H1 (cell line): ENCODE measurements around the gene MAIP1. TPM values are rescaled to one million over a fixed set of nuclear protein-coding genes. Genes with fewer than 3 reads are reported as not detected.

Experiments used
- CTCF ChIA-PET: fragments of 300-600 bp; sonication (Branson Sonifier 250); formaldehyde crosslinking; loops from one replicate; lab custom pipeline; 2021; ENCODE audit not compliant: partially characterized antibody; lab: Charles Lee
- POLR2A ChIA-PET: fragments of 300-600 bp; sonication (Branson Sonifier 250); formaldehyde crosslinking; loops from one replicate; lab custom pipeline; 2021; ENCODE audit warnings: inconsistent platforms; ENCODE audit not compliant: partially characterized antibody; lab: Charles Lee
- DNase-seq, 2 experiments: peaks; one replicate each; pipeline versions ENCODE4 v3.0.0 to v3.0.0-alpha.2; 2010 to 2022; ENCODE audit warnings: low spot score in 2 of 2, low read depth in 1 of 2, mixed read lengths in 1 of 2
- FAIRE-seq: peaks from 2 replicates; lab custom pipeline; 2011; peaks lifted over from hg19 to GRCh38; lab: Jason Lieb, UNC
- H2AFZ ChIP-seq: 2 replicates; pipeline ENCODE4 v1.8.1; 2012; ENCODE audit warnings: low read length, inconsistent platforms
- H2AK5ac ChIP-seq: 2 replicates; pipeline ENCODE4 v1.6.1; 2013; ENCODE audit warnings: low read depth, low read length
- H2BK120ac ChIP-seq: replicated peaks from 2 replicates; pipeline ENCODE3; 2013; ENCODE audit warnings: low read depth, low read length, inconsistent platforms
- H2BK12ac ChIP-seq: 2 replicates; pipeline ENCODE4 v1.6.1; 2013; ENCODE audit warnings: low read depth, low read length
- H2BK15ac ChIP-seq: 2 replicates; pipeline ENCODE4 v1.6.1; 2013; ENCODE audit warnings: low read length
- H2BK20ac ChIP-seq: 2 replicates; pipeline ENCODE4 v1.6.1; 2013; ENCODE audit warnings: low read length
- H2BK5ac ChIP-seq: 2 replicates; pipeline ENCODE4 v1.6.1; 2013; ENCODE audit warnings: low read depth, low read length
- H3K14ac ChIP-seq: 2 replicates; pipeline ENCODE4 v1.6.1; 2013; ENCODE audit warnings: inconsistent platforms; ENCODE audit not compliant: insufficient read length
- H3K18ac ChIP-seq: 2 replicates; pipeline ENCODE4 v1.6.1; 2013; ENCODE audit warnings: low read length; ENCODE audit errors: extremely low read depth
- H3K23ac ChIP-seq: 2 replicates; pipeline ENCODE4 v1.6.1; 2013; ENCODE audit warnings: inconsistent platforms; ENCODE audit not compliant: insufficient read length
- H3K23me2 ChIP-seq: 2 replicates; pipeline ENCODE4 v1.6.1; 2013; ENCODE audit warnings: low read depth, low read length
- H3K27ac ChIP-seq: 2 replicates; pipeline ENCODE4 v1.6.1; 2011; ENCODE audit warnings: low read depth, low read length, inconsistent platforms
- H3K27me3 ChIP-seq, 4 experiments: replicated peaks in 1 of 4; 1 replicate in 1 of 4; 2 replicates in 3 of 4; pipeline versions ENCODE4 v1.6.1 to v1.8.1; 2011 to 2013; ENCODE audit warnings: low read length in 3 of 4, mild to moderate bottlenecking in 3 of 4, inconsistent platforms in 2 of 4, mixed read lengths in 2 of 4, moderate library complexity in 1 of 4; ENCODE audit not compliant: control insufficient read depth in 3 of 4, insufficient read depth in 3 of 4; ENCODE audit errors: extremely low read depth in 1 of 4
- H3K36me3 ChIP-seq, 4 experiments: 2 replicates each; pipeline versions ENCODE4 v1.6.1 to v1.8.1; 2011 to 2013; ENCODE audit warnings: mild to moderate bottlenecking in 4 of 4, low read length in 3 of 4, moderate library complexity in 2 of 4, control low read depth in 1 of 4, inconsistent platforms in 1 of 4; ENCODE audit not compliant: insufficient read depth in 4 of 4, control insufficient read depth in 2 of 4
- H3K4ac ChIP-seq: replicated peaks from 2 replicates; pipeline ENCODE3; 2013; ENCODE audit warnings: low read length, low read depth, mixed read lengths, inconsistent platforms; ENCODE audit not compliant: insufficient read length
- H3K4me1 ChIP-seq, 4 experiments: replicated peaks in 1 of 4; 1 replicate in 1 of 4; 2 replicates in 3 of 4; pipeline versions ENCODE4 v1.6.1 to v1.8.1; 2011 to 2013; ENCODE audit warnings: low read length in 3 of 4, inconsistent platforms in 2 of 4, mixed read lengths in 1 of 4; ENCODE audit not compliant: insufficient read depth in 4 of 4, control insufficient read depth in 3 of 4
- H3K4me2 ChIP-seq, 2 experiments: 2 replicates each; pipeline versions ENCODE4 v1.6.1 to v1.8.1; 2011 to 2013; ENCODE audit warnings: low read depth in 2 of 2, low read length in 2 of 2, control low read depth in 1 of 2, inconsistent platforms in 1 of 2, mild to moderate bottlenecking in 1 of 2; ENCODE audit not compliant: insufficient read depth in 1 of 2
- H3K4me3 ChIP-seq, 4 experiments: fragments of 200-600, 300-600 bp in 1 of 4; sonication (generic), shearing (Covaris generic), sonication (Bioruptor Twin) in 1 of 4; 2 replicates each; pipeline versions ENCODE4 v1.5.1 to v1.8.1; 2011 to 2016; ENCODE audit warnings: low read length in 4 of 4, low read depth in 3 of 4, control low read depth in 2 of 4, inconsistent platforms in 2 of 4, mild to moderate bottlenecking in 2 of 4, mixed read lengths in 1 of 4, moderate library complexity in 1 of 4; ENCODE audit not compliant: insufficient read depth in 2 of 4; ENCODE audit errors: extremely low read depth in 1 of 4
- H3K56ac ChIP-seq: replicated peaks from 2 replicates; pipeline ENCODE3; 2013; ENCODE audit warnings: low read depth, mild to moderate bottlenecking, mixed read lengths, low read length, inconsistent platforms; ENCODE audit not compliant: insufficient read length
- H3K79me1 ChIP-seq: 2 replicates; pipeline ENCODE4 v1.6.1; 2013; ENCODE audit warnings: low read depth, low read length, control low read depth
- H3K79me2 ChIP-seq, 2 experiments: 2 replicates each; pipeline versions ENCODE4 v1.6.1 to v1.8.1; 2012 to 2013; ENCODE audit warnings: low read length in 2 of 2, mild to moderate bottlenecking in 2 of 2, inconsistent platforms in 1 of 2; ENCODE audit not compliant: insufficient read depth in 2 of 2, control insufficient read depth in 1 of 2
- H3K9ac ChIP-seq, 4 experiments: replicated peaks in 1 of 4; 1 replicate in 1 of 4; 2 replicates in 3 of 4; pipeline versions ENCODE4 v1.6.1 to v1.8.1; 2011 to 2013; ENCODE audit warnings: low read depth in 3 of 4, low read length in 3 of 4, control low read depth in 2 of 4, mild to moderate bottlenecking in 2 of 4, moderate library complexity in 2 of 4, inconsistent platforms in 1 of 4; ENCODE audit errors: extremely low read depth in 1 of 4
- H3K9me3 ChIP-seq, 2 experiments: 2 replicates each; pipeline versions ENCODE4 v1.6.1 to v1.8.1; 2012 to 2013; ENCODE audit warnings: mild to moderate bottlenecking in 2 of 2, moderate library complexity in 2 of 2, control low read depth in 1 of 2, inconsistent platforms in 1 of 2, low read depth in 1 of 2, low read length in 1 of 2, mixed read lengths in 1 of 2; ENCODE audit not compliant: insufficient read depth in 2 of 2
- H4K20me1 ChIP-seq, 2 experiments: replicated peaks in 1 of 2; 2 replicates each; pipeline versions ENCODE3 to v1.8.1; 2011 to 2013; ENCODE audit warnings: inconsistent platforms in 2 of 2, low read length in 2 of 2, mild to moderate bottlenecking in 1 of 2; ENCODE audit not compliant: insufficient read depth in 2 of 2, control insufficient read depth in 1 of 2
- H4K5ac ChIP-seq: 2 replicates; pipeline ENCODE4 v1.6.1; 2013; ENCODE audit warnings: low read length, low read depth, mixed read lengths, inconsistent platforms; ENCODE audit not compliant: insufficient read length
- H4K8ac ChIP-seq: 2 replicates; pipeline ENCODE4 v1.8.0; 2013; ENCODE audit warnings: mild to moderate bottlenecking, moderate library complexity, low read length, inconsistent platforms; ENCODE audit not compliant: insufficient read depth; ENCODE audit errors: extremely low read depth
- H4K91ac ChIP-seq: replicated peaks from 2 replicates; pipeline ENCODE3; 2013; ENCODE audit warnings: low read length, mixed read lengths, inconsistent platforms; ENCODE audit not compliant: insufficient read length
- CREB1 ChIP-seq: IDR thresholded peaks from 2 replicates; pipeline ENCODE4 v1.6.1; 2012; ENCODE audit warnings: inconsistent platforms
- FOSL1 ChIP-seq: IDR thresholded peaks from 2 replicates; pipeline ENCODE4 v1.6.1; 2011; ENCODE audit warnings: mild to moderate bottlenecking, low read depth, low read length, moderate library complexity; ENCODE audit not compliant: insufficient read depth
- JUN ChIP-seq: IDR thresholded peaks from 2 replicates; pipeline ENCODE4 v1.6.1; 2011; ENCODE audit warnings: low read depth, mild to moderate bottlenecking, improper control_type of control experiment, low read length
- NRF1 ChIP-seq: IDR thresholded peaks from 2 replicates; pipeline ENCODE4 v1.6.1; 2011; ENCODE audit warnings: mild to moderate bottlenecking, low read depth, low read length, improper control_type of control experiment
- PHF8 ChIP-seq: fragments of 200-600 bp; sonication (generic); conservative IDR thresholded peaks from 2 replicates; pipeline ENCODE4 v1.7.1; 2012; ENCODE audit warnings: low read depth, mild to moderate bottlenecking, inconsistent platforms, low read length, moderate library complexity
- SAP30 ChIP-seq: fragments of 300-600 bp; sonication (generic); IDR thresholded peaks from 2 replicates; pipeline ENCODE4 v1.7.1; 2012; ENCODE audit warnings: low read length, moderate library complexity, mild to moderate bottlenecking, inconsistent platforms; ENCODE audit not compliant: insufficient read depth, insufficient replicate concordance
- SIRT6 ChIP-seq: IDR thresholded peaks from one replicate; pipeline ENCODE4 v1.7.1; 2012; ENCODE audit warnings: low read length, inconsistent platforms
- SIX5 ChIP-seq: IDR thresholded peaks from 2 replicates; pipeline ENCODE4 v1.6.1; 2011; ENCODE audit warnings: mild to moderate bottlenecking, low read depth, low read length
- WGBS, 2 experiments: shearing (Covaris generic) in 1 of 2; methylation state at CpG; one replicate each; pipeline versions ENCODE4 v1.1.6 to v1.1.7; 2013 to 2015; ENCODE audit warnings: low lambda C conversion rate in 2 of 2, mixed read lengths in 2 of 2, inconsistent platforms in 1 of 2, low coverage in 1 of 2, missing lambda C conversion rate in 1 of 2; ENCODE audit not compliant: insufficient replicate concordance in 2 of 2, insufficient coverage in 1 of 2, insufficient read length in 1 of 2; ENCODE audit errors: extremely low coverage in 1 of 2, missing lambda C conversion rate in 1 of 2; 5-methylcytosine and 5-hydroxymethylcytosine counted together
- polyA plus RNA-seq, 7 experiments: library from polyadenylated mRNA; depleted of rRNA in 3 of 7; stranded (reverse) in 5 of 7; unstranded in 2 of 7; fragments of >200 nt in 5 of 7; fragments of 200-250 nt in 2 of 7; gene quantifications; 1 replicate in 5 of 7; 2 replicates in 1 of 7; 4 replicates in 1 of 7; pipeline versions ENCODE4 v1.2.1 to v1.2.3, GENCODE V29; 2011 to 2013; ENCODE audit warnings: missing spikeins in 2 of 7, mixed read lengths in 2 of 7
- total RNA-seq: library from RNA; stranded (reverse); fragmentation: NEBNext Ultra II Directional; extraction: Animal tissue kit (Norgen Biotek cat#: 25700); gene quantifications from 2 replicates; pipeline ENCODE4 v1.2.1, GENCODE V29; 2021

Gene MAIP1
- total and polyA plus RNA-seq, 2 of the 8 experiments (the other 6 are each of a cell fraction or from before 2014, with no cell fraction given): 23.2 to 28.5 TPM

GRCh38 chr2:199956062-199956380, 639 bp downstream of the MAIP1 start:
- Histone ChIP-seq H3K27ac (peak overlapping the region; percentile 99), H3K4ac (peak overlapping the region; percentile 99), H3K9me3 (no peaks in the 10 kb centered on the region), H4K91ac (no peak overlapping the region), H2AK5ac (no peak overlapping the region), H3K4me3 (peak overlapping the region; percentile 85 to 99 (median 92)), H3K9ac (peak overlapping the region; percentile 80 to 97 (median 96)), H4K5ac (peak overlapping the region; percentile 98), H2BK5ac (peak overlapping the region; percentile 94), H4K8ac (peak overlapping the region; percentile 100), H3K4me1 (peaks cover 0 to 7% (median 1%) of the 10 kb centered on the region in 4 experiments; a peak in 4 of 7 replicates), H3K4me2 (peak overlapping the region; percentile 75 to 77), H3K23ac (no peak overlapping the region), H3K79me2 (peaks cover 17 to 70% of the 10 kb centered on the region in 2 experiments), H3K14ac (no peak overlapping the region), H4K20me1 (peaks cover 2 to 3% of the 10 kb centered on the region in 2 experiments), H2BK120ac (no peak overlapping the region), H2AFZ (0 out of 2 replicates have a peak overlapping the region, but pooled peaks have one; percentile 40), H2BK15ac (no peak overlapping the region), H2BK20ac (no peak overlapping the region), H3K56ac (peak overlapping the region; percentile 94), H3K18ac (peak overlapping the region; percentile 98), H2BK12ac (peak overlapping the region; percentile 29; the same call in 1 of the 2 replicates), H3K79me1 (peaks cover 4% of the 10 kb centered on the region; the same call in 1 of the 2 replicates), H3K27me3 (no peaks in the 10 kb centered on the region), H3K23me2 (peaks cover 3% of the 10 kb centered on the region), H3K36me3 (peaks cover 5 to 39% (median 10%) of the 10 kb centered on the region in 4 experiments; a peak in 5 of 8 replicates)
- CTCF ChIA-PET: interaction anchor here (0.7 kb wide), 1 partner anchor 251 kb away, joined by 3 read pairs; no protein-coding TSS in a partner anchor
- DNase-seq: no peak
- WGBS, 2 experiments: 4% methylated on average over 10 of the region's 10 CpGs; no CpG with 5 or more reads in 1 of the 2 experiments
- TF ChIP-seq FOSL1 (no peak), SIRT6 (no peak), CREB1 (no peak), JUN (no peak), SAP30 (peak; percentile 7), SIX5 (no peak), PHF8 (no peak), NRF1 (no peak)
- POLR2A ChIA-PET: interaction anchor here (1.0 to 2.1 kb wide), 7 partner anchors 9 to 908 kb away, joined by 3 to 10 read pairs (median 4); partner anchors contain the start of genes C2orf69 and CLK1
- no peak for FAIRE-seq
